ENCODE data around the gene CFAP53.
"Not testable (repeated sequence)": the region's sequence is repeated elsewhere in the genome, so short reads cannot be mapped to it uniquely, and the experiment has no call there.

CFAP53 gene

GRCh38 chr18:50266248-50266704 lies at the start of gene CFAP53:
Gene CFAP53, minus strand, starts transcription at chr18:50266495. Its CDS starts 91 bp downstream, at chr18:50266404.
- peak; percentile 91 for DNase-seq

GRCh38 chr18:50315100-50315871 lies 49.0 kb upstream of the CFAP53 start:
- DNase-seq = no peak

- no peak for DNase-seq
Measured at GRCh38 chr18:50313873-50314460, 47.7 kb upstream of the CFAP53 start.

GRCh38 chr18:50313031-50313607 lies 46.8 kb upstream of the CFAP53 start:
- peak; percentile 17 to 37 for DNase-seq

- DNase-seq = no peak
Measured at GRCh38 chr18:50312296-50313030, 46.2 kb upstream of the CFAP53 start.

GRCh38 chr18:50311650-50312049 lies 45.4 kb upstream of the CFAP53 start:
- peak in 1 of 2 donors; percentile 35 for DNase-seq

- DNase-seq = no peak
Measured at GRCh38 chr18:50310080-50310479, 43.8 kb upstream of the CFAP53 start.

GRCh38 chr18:50308851-50309250 lies 42.6 kb upstream of the CFAP53 start:
- DNase-seq = not testable (repeated sequence)

- DNase-seq = peak; percentile 99 to 100
Measured at GRCh38 chr18:50307738-50308470, 41.6 kb upstream of the CFAP53 start.

GRCh38 chr18:50307400-50307737 lies 41.1 kb upstream of the CFAP53 start:
- DNase-seq = no peak

- no peak for DNase-seq
Measured at GRCh38 chr18:50306944-50307343, 40.6 kb upstream of the CFAP53 start.

- DNase-seq = no peak
Measured at GRCh38 chr18:50301074-50301473, 34.8 kb upstream of the CFAP53 start.

- no peak for DNase-seq
Measured at GRCh38 chr18:50299626-50300388, 33.5 kb upstream of the CFAP53 start.

GRCh38 chr18:50298443-50299284 lies 32.4 kb upstream of the CFAP53 start:
- no peak for DNase-seq

- DNase-seq = peak; percentile 75 to 88
Measured at GRCh38 chr18:50297621-50298442, 31.5 kb upstream of the CFAP53 start.

GRCh38 chr18:50293039-50293438 lies 26.7 kb upstream of the CFAP53 start:
- no peak for DNase-seq

GRCh38 chr18:50289108-50289443 lies 22.8 kb upstream of the CFAP53 start:
- DNase-seq = peak; percentile 29 to 51

- DNase-seq = not testable (repeated sequence)
Measured at GRCh38 chr18:50288348-50289107, 22.2 kb upstream of the CFAP53 start.

Measured in inflammatory macrophage treated with lipopolysaccharide for 1 hour (primary cell).